ENCODE results near the gene RGS8. TPM values are rescaled to one million over a fixed set of nuclear protein-coding genes. Genes with fewer than 3 reads are reported as not detected.

Gene RGS8
- total RNA-seq, 6 experiments from 2014 or later = not detected

- no peaks in the 10 kb centered on the region for H3K36me3 ChIP-seq
- intact Hi-C loops (cut with DNase I) = no loop called here
- no peaks in the 10 kb centered on the region for H3K9me3 ChIP-seq
- H3K27me3 ChIP-seq = no peaks in the 10 kb centered on the region
- 50% methylated on average over 4 of the region's 4 CpGs for WGBS (ENCODE audit: insufficient coverage, low coverage, low lambda C conversion rate, missing lambda C conversion rate)
- ATAC-seq = peak in 2 of 4 donors; percentile 40 to 62
- TF ChIP-seq CTCF (IDR thresholded peaks at IDR 0.05) (no peak), POLR2A (IDR thresholded peaks at IDR 0.05) (no peak)
- no peak overlapping the region for H3K27ac ChIP-seq
- H3K4me1 ChIP-seq = no peaks in the 10 kb centered on the region
- DNase-seq = no peak
- no peak overlapping the region for H3K4me3 ChIP-seq
Observed at GRCh38 chr1:182676274-182676673, 8.1 kb downstream of the RGS8 start.

GRCh38 chr1:182674346-182675246 is 9.8 kb downstream of the RGS8 start:
- H3K27me3 ChIP-seq = no peaks in the 10 kb centered on the region
- H3K9me3 ChIP-seq = no peaks in the 10 kb centered on the region
- H3K4me1 ChIP-seq = no peaks in the 10 kb centered on the region
- H3K27ac ChIP-seq = no peak overlapping the region
- TF ChIP-seq POLR2A (IDR thresholded peaks at IDR 0.05) (no peak), CTCF (IDR thresholded peaks at IDR 0.05) (no peak)
- H3K4me3 ChIP-seq = no peak overlapping the region
- ATAC-seq = peak in 2 of 4 donors; percentile 16 to 31
- WGBS (ENCODE audit: insufficient coverage, low coverage, low lambda C conversion rate, missing lambda C conversion rate) = 82% methylated on average over 6 of the region's 8 CpGs
- no peaks in the 10 kb centered on the region for H3K36me3 ChIP-seq
- DNase-seq = no peak
- intact Hi-C loops (cut with DNase I) = no loop called here

- intact Hi-C loops (cut with DNase I) = no loop called here
- Histone ChIP-seq H3K27me3 (no peaks in the 10 kb centered on the region), H3K4me1 (no peaks in the 10 kb centered on the region), H3K4me3 (no peak overlapping the region), H3K27ac (no peak overlapping the region), H3K9me3 (no peaks in the 10 kb centered on the region), H3K36me3 (no peaks in the 10 kb centered on the region)
- DNase-seq = no peak
- WGBS (ENCODE audit: insufficient coverage, low coverage, low lambda C conversion rate, missing lambda C conversion rate) = 36% methylated on average over 1 of the region's 1 CpG
- TF ChIP-seq POLR2A (IDR thresholded peaks at IDR 0.05) (no peak), CTCF (IDR thresholded peaks at IDR 0.05) (no peak)
- no peak for ATAC-seq
Observed at GRCh38 chr1:182672487-182672836, 11.9 kb downstream of the RGS8 start.

GRCh38 chr1:182671750-182672486 is 12.5 kb downstream of the RGS8 start:
- Histone ChIP-seq H3K9me3 (no peaks in the 10 kb centered on the region), H3K27me3 (no peaks in the 10 kb centered on the region), H3K4me3 (no peak overlapping the region), H3K4me1 (no peaks in the 10 kb centered on the region), H3K27ac (no peak overlapping the region), H3K36me3 (no peaks in the 10 kb centered on the region)
- intact Hi-C loops (cut with DNase I) = no loop called here
- ATAC-seq (peak in 1 of 4 donors; percentile 24), DNase-seq (no peak)
- TF ChIP-seq POLR2A (IDR thresholded peaks at IDR 0.05) (no peak), CTCF (IDR thresholded peaks at IDR 0.05) (no peak)
- WGBS (ENCODE audit: insufficient coverage, low coverage, low lambda C conversion rate, missing lambda C conversion rate) = 40% methylated on average over 1 of the region's 12 CpGs
